HepG2 (cell line): ENCODE results near the gene UBAP1L. TPM values are rescaled to one million over a fixed set of nuclear protein-coding genes. Genes with fewer than 3 reads are reported as not detected.
A peak's percentile ranks its signal among the peaks of the same experiment; 100 is the strongest.

Experiments used
- BORCS8-MEF2B ChIP-seq: sonication (generic); formaldehyde crosslinking; IDR thresholded peaks from 2 replicates; pipeline ENCODE4 v1.8.0; 2022; ENCODE audit warnings: mild to moderate bottlenecking, missing genetic modification reagents
- FOSL2 ChIP-seq: sonication (generic); formaldehyde crosslinking; IDR thresholded peaks from 2 replicates; pipeline ENCODE4 v1.4.0; 2020; ENCODE audit warnings: missing genetic modification reagents
- IKZF4 ChIP-seq: sonication (generic); formaldehyde crosslinking; IDR thresholded peaks from 2 replicates; pipeline ENCODE4 v1.5.1; 2020; ENCODE audit warnings: borderline replicate concordance, mild to moderate bottlenecking, low read depth, missing genetic modification reagents; ENCODE audit errors: not compliant biosample characterization
- IRF2 ChIP-seq: IDR thresholded peaks from 2 replicates; pipeline ENCODE4 v1.6.1; 2018; ENCODE audit warnings: missing genetic modification reagents, missing compliant biosample characterization
- JARID2 ChIP-seq: sonication (generic); formaldehyde crosslinking; IDR thresholded peaks from 2 replicates; pipeline ENCODE4 v1.8.1; 2023; ENCODE audit warnings: missing genetic modification reagents, inconsistent platforms; ENCODE audit not compliant: insufficient replicate concordance
- KDM5A ChIP-seq: fragments of 200-600 bp; sonication (generic); IDR thresholded peaks from 2 replicates; pipeline ENCODE4 v1.7.0; 2018; ENCODE audit warnings: antibody characterized with exemption, mild to moderate bottlenecking, low read length, borderline replicate concordance
- KDM5B ChIP-seq: sonication (generic); formaldehyde crosslinking; IDR thresholded peaks from 2 replicates; pipeline ENCODE4 v1.4.0; 2020; ENCODE audit warnings: missing genetic modification reagents, mild to moderate bottlenecking, borderline replicate concordance
- PBX3 ChIP-seq: sonication (generic); formaldehyde crosslinking; IDR thresholded peaks from 2 replicates; pipeline ENCODE4 v1.8.1; 2023; ENCODE audit warnings: missing genetic modification reagents, inconsistent platforms, borderline replicate concordance
- PRMT3 ChIP-seq: sonication (generic); formaldehyde crosslinking; IDR thresholded peaks from 2 replicates; pipeline ENCODE4 v1.8.1; 2022; ENCODE audit warnings: low read depth, mild to moderate bottlenecking, moderate library complexity, missing genetic modification reagents, borderline replicate concordance
- TARDBP ChIP-seq: sonication (generic); formaldehyde crosslinking; IDR thresholded peaks from 2 replicates; pipeline ENCODE4 v1.8.0; 2022; ENCODE audit warnings: mild to moderate bottlenecking, missing genetic modification reagents
- ZBTB26 ChIP-seq: IDR thresholded peaks from 2 replicates; pipeline ENCODE4 v1.6.1; 2016; ENCODE audit warnings: missing compliant biosample characterization, missing genetic modification reagents, borderline replicate concordance
- ZBTB33 ChIP-seq: sonication (generic); formaldehyde crosslinking; IDR thresholded peaks from 2 replicates; pipeline ENCODE4 v1.4.0; 2020; ENCODE audit warnings: missing genetic modification reagents
- ZFP37 ChIP-seq: sonication (generic); formaldehyde crosslinking; IDR thresholded peaks from 2 replicates; pipeline ENCODE4 v1.4.0; 2020; ENCODE audit warnings: missing genetic modification reagents, borderline replicate concordance
- ZNF264 ChIP-seq: sonication (generic); formaldehyde crosslinking; IDR thresholded peaks from 2 replicates; pipeline ENCODE4 v1.4.0; 2020; ENCODE audit warnings: missing genetic modification reagents
- ZNF280B ChIP-seq: sonication (generic); formaldehyde crosslinking; IDR thresholded peaks from 2 replicates; pipeline ENCODE4 v1.5.0; 2020; ENCODE audit warnings: missing genetic modification reagents, mild to moderate bottlenecking, borderline replicate concordance
- ZSCAN30 ChIP-seq: sonication (generic); formaldehyde crosslinking; IDR thresholded peaks from 2 replicates; pipeline ENCODE4 v1.5.0; 2020; ENCODE audit warnings: mild to moderate bottlenecking, missing genetic modification reagents
- ZZZ3 ChIP-seq: sonication (generic); formaldehyde crosslinking; IDR thresholded peaks from 2 replicates; pipeline ENCODE4 v1.4.0; 2020; ENCODE audit warnings: missing genetic modification reagents, mild to moderate bottlenecking, borderline replicate concordance
- polyA plus RNA-seq, 8 experiments: library from polyadenylated mRNA; depleted of rRNA in 3 of 8; stranded (reverse) in 7 of 8; unstranded in 1 of 8; fragments of >200 nt; fragmentation: Illumina TruSeq in 4 of 8; extraction: Trizol in 4 of 8; gene quantifications; 2 replicates each; pipeline versions ENCODE4 v1.2.1 to v1.2.3, GENCODE V29; 2011 to 2016; ENCODE audit warnings: low read depth in 4 of 8, missing spikeins in 1 of 8, mixed read lengths in 1 of 8; ENCODE audit not compliant: insufficient read depth in 1 of 8
- total RNA-seq, 5 experiments: library from RNA; depleted of rRNA; stranded (reverse); fragments of >200 nt; fragmentation: Illumina TruSeq; extraction: Trizol; gene quantifications; 2 replicates each; pipeline ENCODE4 v1.2.3, GENCODE V29; 2016; ENCODE audit warnings: low read depth in 1 of 5
- TF ChIP-seq, protein P1 (sequence below): sonication (generic); formaldehyde crosslinking; IDR thresholded peaks from 2 replicates; pipeline ENCODE4 v1.8.0; 2022; ENCODE audit warnings: mild to moderate bottlenecking, missing genetic modification reagents
- TF ChIP-seq, protein P2 (sequence below): sonication (generic); formaldehyde crosslinking; IDR thresholded peaks from 2 replicates; pipeline ENCODE4 v1.4.0; 2020; ENCODE audit warnings: missing genetic modification reagents, mild to moderate bottlenecking, borderline replicate concordance
- TF ChIP-seq, protein P3 (sequence below): sonication (generic); formaldehyde crosslinking; IDR thresholded peaks from 2 replicates; pipeline ENCODE4 v1.4.0; 2020; ENCODE audit warnings: missing genetic modification reagents; ENCODE audit errors: not compliant biosample characterization

UBAP1L gene
- total and polyA plus RNA-seq, 2 of the 13 experiments (the other 11 are each of a cell fraction or from before 2014, with no cell fraction given): 0.86 to 1.4 TPM

GRCh38 chr15:65057549-65057940 lies 57.5 kb downstream of the UBAP1L start (continued):
- TF ChIP-seq, protein P1, sequence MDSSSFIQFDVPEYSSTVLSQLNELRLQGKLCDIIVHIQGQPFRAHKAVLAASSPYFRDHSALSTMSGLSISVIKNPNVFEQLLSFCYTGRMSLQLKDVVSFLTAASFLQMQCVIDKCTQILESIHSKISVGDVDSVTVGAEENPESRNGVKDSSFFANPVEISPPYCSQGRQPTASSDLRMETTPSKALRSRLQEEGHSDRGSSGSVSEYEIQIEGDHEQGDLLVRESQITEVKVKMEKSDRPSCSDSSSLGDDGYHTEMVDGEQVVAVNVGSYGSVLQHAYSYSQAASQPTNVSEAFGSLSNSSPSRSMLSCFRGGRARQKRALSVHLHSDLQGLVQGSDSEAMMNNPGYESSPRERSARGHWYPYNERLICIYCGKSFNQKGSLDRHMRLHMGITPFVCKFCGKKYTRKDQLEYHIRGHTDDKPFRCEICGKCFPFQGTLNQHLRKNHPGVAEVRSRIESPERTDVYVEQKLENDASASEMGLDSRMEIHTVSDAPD (CRISPR knock-in tag): no peak
- peak; percentile 49 for TF ChIP-seq TARDBP (CRISPR knock-in tag)
- no peak for TF ChIP-seq PRMT3
- no peak for TF ChIP-seq ZBTB33 (CRISPR knock-in tag)
- TF ChIP-seq BORCS8-MEF2B (CRISPR knock-in tag): 0 out of 2 replicates have a peak, but pooled peaks have one; percentile 40
- no peak for TF ChIP-seq KDM5B (CRISPR knock-in tag)
- TF ChIP-seq PBX3 (CRISPR knock-in tag): no peak
- no peak for TF ChIP-seq ZBTB26 (CRISPR knock-in tag)
- no peak for TF ChIP-seq JARID2
- no peak for TF ChIP-seq ZNF280B (CRISPR knock-in tag)
- TF ChIP-seq IKZF4 (CRISPR knock-in tag): peak; percentile 32
- TF ChIP-seq IRF2 (CRISPR knock-in tag): no peak
- TF ChIP-seq, protein P2, sequence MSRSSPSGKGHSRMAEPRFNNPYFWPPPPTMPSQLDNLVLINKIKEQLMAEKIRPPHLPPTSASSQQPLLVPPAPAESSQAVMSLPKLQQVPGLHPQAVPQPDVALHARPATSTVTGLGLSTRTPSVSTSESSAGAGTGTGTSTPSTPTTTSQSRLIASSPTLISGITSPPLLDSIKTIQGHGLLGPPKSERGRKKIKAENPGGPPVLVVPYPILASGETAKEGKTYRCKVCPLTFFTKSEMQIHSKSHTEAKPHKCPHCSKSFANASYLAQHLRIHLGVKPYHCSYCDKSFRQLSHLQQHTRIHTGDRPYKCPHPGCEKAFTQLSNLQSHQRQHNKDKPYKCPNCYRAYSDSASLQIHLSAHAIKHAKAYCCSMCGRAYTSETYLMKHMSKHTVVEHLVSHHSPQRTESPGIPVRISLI: no peak
- TF ChIP-seq, protein P3, sequence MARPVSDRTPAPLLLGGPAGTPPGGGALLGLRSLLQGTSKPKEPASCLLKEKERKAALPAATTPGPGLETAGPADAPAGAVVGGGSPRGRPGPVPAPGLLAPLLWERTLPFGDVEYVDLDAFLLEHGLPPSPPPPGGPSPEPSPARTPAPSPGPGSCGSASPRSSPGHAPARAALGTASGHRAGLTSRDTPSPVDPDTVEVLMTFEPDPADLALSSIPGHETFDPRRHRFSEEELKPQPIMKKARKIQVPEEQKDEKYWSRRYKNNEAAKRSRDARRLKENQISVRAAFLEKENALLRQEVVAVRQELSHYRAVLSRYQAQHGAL (CRISPR knock-in tag): no peak
- no peak for TF ChIP-seq FOSL2 (CRISPR knock-in tag)
- no peak for TF ChIP-seq KDM5A
- no peak for TF ChIP-seq ZZZ3 (CRISPR knock-in tag)
- no peak for TF ChIP-seq ZNF264 (CRISPR knock-in tag)
- TF ChIP-seq ZSCAN30: 0 out of 2 replicates have a peak, but pooled peaks have one; percentile 57
- 0 out of 2 replicates have a peak, but pooled peaks have one; percentile 10 for TF ChIP-seq ZFP37 (CRISPR knock-in tag)
